A549 treated with DMSO at 1 μM for 4 hours (cell line): ENCODE results near the gene ATP1B2. TPM values are rescaled to one million over a fixed set of nuclear protein-coding genes. Genes with fewer than 3 reads are reported as not detected.

ENCODE experiments used
- total RNA-seq: library from RNA; stranded (reverse); fragments of 200-300 nt; extraction: Qiagen RNA extraction; gene quantifications from 5 replicates; pipeline ENCODE4 v1.2.3, GENCODE V29; 2022; ENCODE audit warnings: low read depth

The ATP1B2 gene
- total RNA-seq: 0.13 to 0.27 TPM (median 0.24 TPM) in 5 replicates

GRCh38 chr17:7650509-7651096 is at the start of gene ATP1B2:
Gene ATP1B2 (plus strand): TSS chr17:7650926. CDS start chr17:7651519, 593 bp downstream.

GRCh38 chr17:7614425-7615264 is 36.1 kb upstream of the ATP1B2 start, which contains the start of gene FXR2:
Gene FXR2 (minus strand): TSS chr17:7614897. CDS start chr17:7614532, 365 bp downstream.

GRCh38 chr17:7627250-7628121 is 23.2 kb upstream of the ATP1B2 start, which contains the start of gene SAT2:
Gene SAT2 (minus strand): TSS chr17:7627821. CDS start chr17:7627635, 186 bp downstream.

GRCh38 chr17:7629939-7630571 is 20.7 kb upstream of the ATP1B2 start, which contains the start of gene SHBG:
Gene SHBG (plus strand): TSS chr17:7630135. CDS start chr17:7630173, 38 bp downstream.

GRCh38 chr17:7687072-7687907 is 36.6 kb downstream of the ATP1B2 start, which contains the start of gene TP53:
Gene TP53 (minus strand): TSS chr17:7687490. CDS start chr17:7676594, 10,896 bp downstream.

GRCh38 chr17:7687908-7688807 is 37.4 kb downstream of the ATP1B2 start, which contains the start of gene WRAP53:
Gene WRAP53 (plus strand): TSS chr17:7688477. CDS start chr17:7688649, 172 bp downstream.

GRCh38 chr17:7704601-7705268 is 54.0 kb downstream of the ATP1B2 start, which contains the start of gene EFNB3:
Gene EFNB3 (plus strand): TSS chr17:7705202. CDS start chr17:7705599, 397 bp downstream.

Other genes starting within 250 kb of the ATP1B2 start
- gene TMEM256, start 246.8 kb upstream of the ATP1B2 start, total RNA-seq: 181 to 226 TPM (median 200 TPM) in 5 replicates
- 15.4 to 21.5 TPM (median 18.0 TPM) in 5 replicates for gene NLGN2, start 243.1 kb upstream of the ATP1B2 start, total RNA-seq
- gene SPEM1, start 230.6 kb upstream of the ATP1B2 start, total RNA-seq: 0.08 TPM in 1 of 5 replicates, not detected in the others
- 0.07 TPM in 1 of 5 replicates, not detected in the others for gene SPEM2, start 225.3 kb upstream of the ATP1B2 start, total RNA-seq
- gene SPEM3, start 222.1 kb upstream of the ATP1B2 start, total RNA-seq: 0.03 TPM in 2 of 5 replicates, not detected in the others
- 10.3 to 13.9 TPM (median 12.1 TPM) in 5 replicates for gene TMEM102, start 215.5 kb upstream of the ATP1B2 start, total RNA-seq
- gene FGF11, start 211.4 kb upstream of the ATP1B2 start, total RNA-seq: 0.86 to 1.3 TPM (median 1.1 TPM) in 5 replicates
- gene CHRNB1, start 205.9 kb upstream of the ATP1B2 start, total RNA-seq: 5.4 to 7.8 TPM (median 7.1 TPM) in 5 replicates
- gene ZBTB4, start 171.3 kb upstream of the ATP1B2 start, total RNA-seq: 21.4 to 26.2 TPM (median 24.4 TPM) in 5 replicates
- not detected in 5 replicates for gene SLC35G6, start 169.5 kb upstream of the ATP1B2 start, total RNA-seq
- 69.1 to 95.1 TPM (median 80.5 TPM) in 5 replicates for gene POLR2A, start 166.6 kb upstream of the ATP1B2 start, total RNA-seq
- gene TNFSF12, start 101.9 kb upstream of the ATP1B2 start, total RNA-seq: 8.4 to 13.8 TPM (median 11.7 TPM) in 5 replicates
- gene TNFSF13, start 92.2 kb upstream of the ATP1B2 start, total RNA-seq: 0.53 to 0.94 TPM (median 0.70 TPM) in 5 replicates
- 90.8 to 107 TPM (median 105 TPM) in 5 replicates for gene SENP3, start 89.0 kb upstream of the ATP1B2 start, total RNA-seq
- 31.9 to 41.8 TPM (median 37.0 TPM) in 5 replicates for gene CD68, start 71.3 kb upstream of the ATP1B2 start, total RNA-seq
- 117 to 176 TPM (median 130 TPM) in 5 replicates for gene MPDU1, start 67.1 kb upstream of the ATP1B2 start, total RNA-seq
- gene SOX15, start 60.8 kb upstream of the ATP1B2 start, total RNA-seq: 0.36 to 0.44 TPM (median 0.37 TPM) in 5 replicates
- 59.9 to 63.2 TPM (median 61.1 TPM) in 5 replicates for gene FXR2, start 36.0 kb upstream of the ATP1B2 start, total RNA-seq
- gene SAT2, start 23.1 kb upstream of the ATP1B2 start, total RNA-seq: 75.9 to 92.6 TPM (median 88.1 TPM) in 5 replicates
- 0.38 to 0.70 TPM (median 0.50 TPM) in 5 replicates for gene SHBG, start 20.8 kb upstream of the ATP1B2 start, total RNA-seq
- 50.2 to 60.1 TPM (median 56.6 TPM) in 5 replicates for gene TP53, start 36.6 kb downstream of the ATP1B2 start, total RNA-seq
- 33.2 to 47.3 TPM (median 45.3 TPM) in 5 replicates for gene WRAP53, start 37.6 kb downstream of the ATP1B2 start, total RNA-seq
- 1.2 to 1.9 TPM (median 1.6 TPM) in 5 replicates for gene EFNB3, start 54.3 kb downstream of the ATP1B2 start, total RNA-seq
- 0.01 to 0.09 TPM (median 0.02 TPM) in 5 replicates for gene DNAH2, start 66.8 kb downstream of the ATP1B2 start, total RNA-seq
- 17.7 to 24.0 TPM (median 19.0 TPM) in 5 replicates for gene KDM6B, start 183.3 kb downstream of the ATP1B2 start, total RNA-seq
- gene TMEM88, start 204.1 kb downstream of the ATP1B2 start, total RNA-seq: 0.57 to 1.7 TPM (median 0.96 TPM) in 5 replicates
- gene NAA38, start 206.6 kb downstream of the ATP1B2 start, total RNA-seq: 191 to 232 TPM (median 215 TPM) in 5 replicates
- gene CYB5D1, start 207.1 kb downstream of the ATP1B2 start, total RNA-seq: 21.2 to 25.1 TPM (median 23.1 TPM) in 5 replicates
- 66.5 to 79.7 TPM (median 70.3 TPM) in 5 replicates for gene CHD3, start 237.9 kb downstream of the ATP1B2 start, total RNA-seq